HepG2 (cell line): ENCODE data around the gene PFKP. TPM values are rescaled to one million over a fixed set of nuclear protein-coding genes. Genes with fewer than 3 reads are reported as not detected.
A peak's percentile ranks its signal among the peaks of the same experiment; 100 is the strongest.

Experiments used
- ATAC-seq: fragments of 200-7000 bp; cut with Tn5 transposase; 3 replicates; pipeline ENCODE4 v1.9.1; 2020; ENCODE audit warnings: mild to moderate bottlenecking, moderate library complexity
- BruUV-seq: library from RNA; stranded (reverse); fragments of 400-500 nt; replicated peaks from 2 replicates; lab custom pipeline; 2021; lab: Mats Ljungman, UMichigan
- CTCF ChIA-PET: fragments of 300-600 bp; formaldehyde crosslinking; extraction: SDS; loops from one replicate; lab custom pipeline; 2021; ENCODE audit warnings: low total read pairs, inconsistent platforms, low intra/inter-chr PET ratio; lab: Yijun Ruan, JAX
- POLR2A ChIA-PET: fragments of 350-600 bp; sonication (Branson Sonifier 250); formaldehyde crosslinking; loops from one replicate; lab custom pipeline; 2020; ENCODE audit warnings: antibody characterized with exemption, inconsistent platforms; lab: Yijun Ruan, JAX
- DNase-seq: peaks from one replicate; pipeline ENCODE4 v3.0.0-alpha.2; 2015; ENCODE audit warnings: low spot score
- FAIRE-seq: peaks from 3 replicates; lab custom pipeline; 2011; peaks lifted over from hg19 to GRCh38; lab: Jason Lieb, UNC
- H2AFZ ChIP-seq: one replicate; pipeline ENCODE4 v1.6.1; 2011; ENCODE audit warnings: low read length, inconsistent platforms
- H3K27ac ChIP-seq: fragments of 300-600 bp; 3 replicates; pipeline ENCODE4 v1.8.0; 2011; ENCODE audit warnings: mixed run types, mild to moderate bottlenecking, mixed read lengths, low read length, inconsistent platforms; ENCODE audit not compliant: insufficient read depth; ENCODE audit errors: extremely low read length
- H3K27me3 ChIP-seq, 2 experiments: fragments of 200-600 bp in 1 of 2; 2 replicates in 1 of 2; 3 replicates in 1 of 2; pipeline versions ENCODE4 v1.6.0 to v1.8.0; 2011; ENCODE audit warnings: low read length in 2 of 2, mild to moderate bottlenecking in 2 of 2, moderate library complexity in 2 of 2, inconsistent platforms in 1 of 2; ENCODE audit not compliant: insufficient read depth in 2 of 2, control insufficient read depth in 1 of 2
- H3K36me3 ChIP-seq, 2 experiments: fragments of 200-600 bp in 1 of 2; replicated peaks in 1 of 2; 2 replicates in 1 of 2; 3 replicates in 1 of 2; pipeline versions ENCODE4 v1.5.1 to v1.8.0; 2011; ENCODE audit warnings: low read length in 2 of 2, inconsistent platforms in 1 of 2; ENCODE audit not compliant: insufficient read depth in 2 of 2, control insufficient read depth in 1 of 2
- H3K4me1 ChIP-seq: 2 replicates; pipeline ENCODE4 v1.5.1; 2012; ENCODE audit warnings: low read length, inconsistent platforms; ENCODE audit not compliant: insufficient read depth
- H3K4me2 ChIP-seq: 2 replicates; pipeline ENCODE4 v1.6.0; 2011; ENCODE audit warnings: low read depth, low read length, inconsistent platforms
- H3K4me3 ChIP-seq, 3 experiments: fragments of 200-600 bp in 1 of 3; sonication (generic), shearing (Covaris generic) in 1 of 3; replicated peaks in 1 of 3; 2 replicates each; pipeline ENCODE4 v1.5.1; 2011 to 2016; ENCODE audit warnings: low read length in 3 of 3, inconsistent platforms in 2 of 3, low read depth in 2 of 3, mild to moderate bottlenecking in 2 of 3, control low read depth in 1 of 3, mixed read lengths in 1 of 3; ENCODE audit not compliant: insufficient read depth in 1 of 3
- H3K79me2 ChIP-seq: one replicate; pipeline ENCODE4 v1.6.1; 2011; ENCODE audit warnings: low read length, inconsistent platforms; ENCODE audit not compliant: insufficient read depth
- H3K9ac ChIP-seq: 2 replicates; pipeline ENCODE4 v1.6.0; 2011; ENCODE audit warnings: mild to moderate bottlenecking, low read depth, low read length, inconsistent platforms; ENCODE audit not compliant: insufficient read depth
- H3K9me3 ChIP-seq: 2 replicates; pipeline ENCODE4 v1.5.1; 2012; ENCODE audit warnings: mild to moderate bottlenecking, low read length
- H4K20me1 ChIP-seq: 2 replicates; pipeline ENCODE4 v1.6.0; 2011; ENCODE audit warnings: inconsistent platforms, mild to moderate bottlenecking, low read length, moderate library complexity; ENCODE audit not compliant: insufficient read depth
- FOXK2 ChIP-seq: fragments of 450-650 bp; IDR thresholded peaks from 2 replicates; pipeline ENCODE4 v1.6.1; 2016
- HES4 ChIP-seq: sonication (generic); formaldehyde crosslinking; IDR thresholded peaks from 2 replicates; pipeline ENCODE4 v1.9.0; 2021; ENCODE audit warnings: mild to moderate bottlenecking, missing genetic modification reagents, borderline replicate concordance
- HNRNPK ChIP-seq: fragments of 200-400 bp; formaldehyde crosslinking; IDR thresholded peaks from 2 replicates; pipeline ENCODE4 v1.6.1; 2018; ENCODE audit warnings: low read length, low read depth, moderate library complexity, mild to moderate bottlenecking; ENCODE audit not compliant: poor library complexity, severe bottlenecking
- MIXL1 ChIP-seq: IDR thresholded peaks from 2 replicates; pipeline ENCODE4 v1.6.1; 2016
- PITX1 ChIP-seq: sonication (generic); formaldehyde crosslinking; IDR thresholded peaks from 2 replicates; pipeline ENCODE4 v1.5.1; 2020; ENCODE audit warnings: mild to moderate bottlenecking, missing genetic modification reagents
- SCMH1 ChIP-seq: sonication (generic); formaldehyde crosslinking; IDR thresholded peaks from 2 replicates; pipeline ENCODE4 v1.9.0; 2021; ENCODE audit warnings: missing genetic modification reagents, mild to moderate bottlenecking, borderline replicate concordance
- YEATS4 ChIP-seq: sonication (generic); formaldehyde crosslinking; IDR thresholded peaks from 2 replicates; pipeline ENCODE4 v1.4.0; 2020; ENCODE audit warnings: missing genetic modification reagents, borderline replicate concordance
- ZNF547 ChIP-seq: sonication (generic); formaldehyde crosslinking; IDR thresholded peaks from 2 replicates; pipeline ENCODE4 v1.5.1; 2020; ENCODE audit warnings: mild to moderate bottlenecking, missing genetic modification reagents
- ZNF580 ChIP-seq: IDR thresholded peaks from 2 replicates; pipeline ENCODE4 v1.6.1; 2016; ENCODE audit warnings: low read depth, borderline replicate concordance
- ZNF687 ChIP-seq: sonication (generic); formaldehyde crosslinking; IDR thresholded peaks from 2 replicates; pipeline ENCODE4 v1.5.1; 2020; ENCODE audit warnings: mild to moderate bottlenecking, missing genetic modification reagents, moderate library complexity
- WGBS: methylation state at CpG from one replicate; pipeline ENCODE4 v1.1.6; 2017; ENCODE audit warnings: low lambda C conversion rate; 5-methylcytosine and 5-hydroxymethylcytosine counted together
- in situ Hi-C: cut with HindIII; loops from 2 replicates; pipeline ENCODE4 v1.10.0; 2017; ENCODE audit warnings: low pct_unique_long_range_greater_than_20kb; ENCODE audit not compliant: extremely low pct_ligation_motif_present
- intact Hi-C: fragments of 100-400 bp; cut with micrococcal nuclease; formaldehyde crosslinking; loops from one replicate; pipeline ENCODE4 v1.10.0; 2022; ENCODE audit not compliant: unreplicated experiment
- polyA plus RNA-seq, 8 experiments: library from polyadenylated mRNA; depleted of rRNA in 3 of 8; stranded (reverse) in 7 of 8; unstranded in 1 of 8; fragments of >200 nt; fragmentation: Illumina TruSeq in 4 of 8; extraction: Trizol in 4 of 8; gene quantifications; 2 replicates each; pipeline versions ENCODE4 v1.2.1 to v1.2.3, GENCODE V29; 2011 to 2016; ENCODE audit warnings: low read depth in 4 of 8, missing spikeins in 1 of 8, mixed read lengths in 1 of 8; ENCODE audit not compliant: insufficient read depth in 1 of 8
- total RNA-seq, 5 experiments: library from RNA; depleted of rRNA; stranded (reverse); fragments of >200 nt; fragmentation: Illumina TruSeq; extraction: Trizol; gene quantifications; 2 replicates each; pipeline ENCODE4 v1.2.3, GENCODE V29; 2016; ENCODE audit warnings: low read depth in 1 of 5

Gene PFKP
- total and polyA plus RNA-seq, 2 of the 13 experiments (the other 11 are each of a cell fraction or from before 2014, with no cell fraction given): 0.80 to 2.4 TPM

DNA sequence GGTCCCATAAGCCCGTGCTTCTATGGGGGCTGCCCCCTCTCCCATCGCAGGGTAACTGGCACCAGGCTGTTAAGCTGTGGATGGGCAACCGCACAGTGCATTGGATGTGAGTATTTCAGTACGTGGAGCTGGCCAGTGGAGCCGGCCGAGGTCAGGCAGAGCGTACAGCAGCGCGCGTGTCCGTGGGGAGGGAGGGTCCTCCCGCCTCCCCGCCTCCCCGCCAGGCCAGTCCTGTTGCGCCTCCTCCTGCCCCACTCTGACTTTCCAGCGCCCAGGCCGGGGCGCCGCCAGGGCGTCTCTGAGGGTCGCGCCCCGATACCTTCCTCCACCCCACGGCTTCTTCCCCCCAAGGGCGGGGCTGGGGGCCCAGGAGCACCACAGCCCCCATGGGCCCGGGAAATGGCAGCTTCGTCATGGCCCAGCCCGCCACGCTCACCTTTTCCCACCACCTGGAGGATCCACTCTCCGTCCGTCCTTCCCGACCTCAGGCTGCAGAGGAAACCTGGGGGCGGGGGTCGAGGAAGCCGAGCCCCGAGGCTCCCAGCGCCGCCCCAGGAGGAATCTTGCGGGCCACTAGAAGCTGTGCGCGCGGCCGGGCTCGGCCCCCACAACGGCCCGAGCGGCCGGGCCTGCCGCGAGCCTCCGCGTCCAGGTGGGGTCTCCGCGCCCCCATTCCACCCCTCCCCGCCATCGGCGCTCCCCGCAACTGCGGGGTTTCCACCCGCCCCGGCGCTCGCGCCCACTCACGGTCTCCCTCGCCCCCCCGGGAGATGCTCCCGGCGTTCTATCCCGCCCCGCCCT lies 831 bp upstream of the PFKP start:
- Histone ChIP-seq H2AFZ (no peak overlapping the region), H3K4me2 (no peak overlapping the region), H3K9ac (no peak overlapping the region), H3K9me3 (no peaks in the 10 kb centered on the region), H3K4me1 (no peaks in the 10 kb centered on the region), H3K79me2 (no peaks in the 10 kb centered on the region), H3K36me3 (no peaks in the 10 kb centered on the region), H3K4me3 (no peak overlapping the region), H4K20me1 (no peaks in the 10 kb centered on the region), H3K27ac (no peak overlapping the region), H3K27me3 (peaks cover 0 to 8% of the 10 kb centered on the region in 2 experiments; a peak in 2 of 5 replicates)
- BruUV-seq: no TSS peak
- no peak for FAIRE-seq
- CTCF ChIA-PET: no interaction called here
- ATAC-seq: no peak
- 72% methylated on average over 48 of the region's 71 CpGs for WGBS
- intact Hi-C loops (no loop called here), in situ Hi-C loops (no loop called here)
- POLR2A ChIA-PET: no interaction called here
- TF ChIP-seq PITX1 (CRISPR knock-in tag): no peak
- TF ChIP-seq ZNF547 (CRISPR knock-in tag): no peak
- TF ChIP-seq MIXL1 (CRISPR knock-in tag): no peak
- no peak for TF ChIP-seq YEATS4 (CRISPR knock-in tag)
- no peak for TF ChIP-seq HES4 (CRISPR knock-in tag)
- TF ChIP-seq SCMH1: no peak
- TF ChIP-seq ZNF580 (CRISPR knock-in tag): no peak
- no peak for DNase-seq

DNA sequence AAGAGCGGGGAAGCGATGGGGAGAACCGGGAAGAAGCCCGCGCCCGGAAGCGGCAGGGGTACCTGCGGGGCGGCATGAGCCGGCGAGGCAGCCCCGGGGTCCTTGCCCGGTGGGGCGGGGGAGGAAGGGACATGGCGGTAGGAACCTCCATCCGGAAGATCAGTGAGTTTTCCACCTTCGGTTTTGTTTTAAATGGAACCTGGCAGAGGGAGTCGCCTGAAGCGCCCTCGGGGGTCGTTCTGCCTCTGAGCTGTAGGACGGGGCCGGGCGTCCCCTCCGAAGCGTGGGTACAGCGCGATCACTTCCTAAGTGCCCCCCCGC lies 471 bp downstream of the PFKP start:
- intact Hi-C loops: no loop called here
- POLR2A ChIA-PET: no interaction called here

More for the DNA sequence above, 471 bp downstream of the PFKP start:
- CTCF ChIA-PET: no interaction called here
- FAIRE-seq (no peak), ATAC-seq (no peak), DNase-seq (no peak)
- Histone ChIP-seq H2AFZ (no peak overlapping the region), H3K79me2 (no peaks in the 10 kb centered on the region), H3K36me3 (no peaks in the 10 kb centered on the region), H3K9me3 (no peaks in the 10 kb centered on the region), H3K27ac (no peak overlapping the region), H3K4me1 (no peaks in the 10 kb centered on the region), H3K4me3 (peak overlapping the region; percentile 21 to 61 (median 60); a peak in 5 of 6 replicates), H4K20me1 (no peaks in the 10 kb centered on the region), H3K4me2 (peak overlapping the region; percentile 47; the same call in 1 of the 2 replicates), H3K27me3 (peaks cover 0 to 8% of the 10 kb centered on the region in 2 experiments; a peak in 2 of 5 replicates), H3K9ac (no peak overlapping the region)
- TF ChIP-seq FOXK2 (no peak), HNRNPK (peak; percentile 11), ZNF687 (CRISPR knock-in tag) (0 out of 2 replicates have a peak, but pooled peaks have one; percentile 6)
- no TSS peak for BruUV-seq
- WGBS: 46% methylated on average over 10 of the region's 29 CpGs
- in situ Hi-C loops: no loop called here
